ENCODE measurements around the gene VSTM2L.
"Not testable (repeated sequence)": the region's sequence is repeated elsewhere in the genome, so short reads cannot be mapped to it uniquely, and the experiment has no call there.

VSTM2L gene

GRCh38 chr20:37938181-37938750 is 35.3 kb downstream of the VSTM2L start:
- no peak for DNase-seq (ENCODE audit: low read depth)

GRCh38 chr20:37938954-37939353 is 36.0 kb downstream of the VSTM2L start:
- no peak for DNase-seq (ENCODE audit: low read depth)

GRCh38 chr20:37939701-37940560 is 37.0 kb downstream of the VSTM2L start:
- DNase-seq (ENCODE audit: low read depth), result no peak

- no peak for DNase-seq (ENCODE audit: low read depth)
Observed at GRCh38 chr20:37940858-37941257, 37.9 kb downstream of the VSTM2L start.

- peak; percentile 34 for DNase-seq (ENCODE audit: low read depth)
Observed at GRCh38 chr20:37941332-37941731, 38.4 kb downstream of the VSTM2L start.

GRCh38 chr20:37941992-37942391 is 39.1 kb downstream of the VSTM2L start:
- no peak for DNase-seq (ENCODE audit: low read depth)

- DNase-seq (ENCODE audit: low read depth), result no peak
Observed at GRCh38 chr20:37943033-37943432, 40.1 kb downstream of the VSTM2L start.

GRCh38 chr20:37943501-37944455 is 40.9 kb downstream of the VSTM2L start:
- DNase-seq (ENCODE audit: low read depth), result no peak

- DNase-seq (ENCODE audit: low read depth), result no peak
Observed at GRCh38 chr20:37944456-37944981, 41.6 kb downstream of the VSTM2L start.

- no peak for DNase-seq (ENCODE audit: low read depth)
Observed at GRCh38 chr20:37945091-37945547, 42.2 kb downstream of the VSTM2L start.

GRCh38 chr20:37946946-37947345 is 44.0 kb downstream of the VSTM2L start:
- DNase-seq (ENCODE audit: low read depth), result no peak

GRCh38 chr20:37947943-37948342 is 45.0 kb downstream of the VSTM2L start:
- DNase-seq (ENCODE audit: low read depth), result no peak

GRCh38 chr20:37948956-37949355 is 46.0 kb downstream of the VSTM2L start:
- DNase-seq (ENCODE audit: low read depth), result no peak

- no peak for DNase-seq (ENCODE audit: low read depth)
Observed at GRCh38 chr20:37954190-37954589, 51.3 kb downstream of the VSTM2L start.

GRCh38 chr20:37954626-37955025 is 51.7 kb downstream of the VSTM2L start:
- no peak for DNase-seq (ENCODE audit: low read depth)

GRCh38 chr20:37955511-37955910 is 52.6 kb downstream of the VSTM2L start:
- DNase-seq (ENCODE audit: low read depth), result no peak

- DNase-seq (ENCODE audit: low read depth), result no peak
Observed at GRCh38 chr20:37956107-37956585, 53.2 kb downstream of the VSTM2L start.

GRCh38 chr20:37958856-37959520 is 56.1 kb downstream of the VSTM2L start:
- no peak for DNase-seq (ENCODE audit: low read depth)

- no peak for DNase-seq (ENCODE audit: low read depth)
Observed at GRCh38 chr20:37961066-37961465, 58.1 kb downstream of the VSTM2L start.

GRCh38 chr20:37963483-37963882 is 60.6 kb downstream of the VSTM2L start:
- not testable (repeated sequence) for DNase-seq (ENCODE audit: low read depth)

- DNase-seq (ENCODE audit: low read depth), result no peak
Observed at GRCh38 chr20:37968841-37969401, 66.0 kb downstream of the VSTM2L start.

Measured in ELR (cell line).